ENCODE measurements around the gene PRPF31. TPM values are rescaled to one million over a fixed set of nuclear protein-coding genes. Genes with fewer than 3 reads are reported as not detected.

The PRPF31 gene
- total RNA-seq, 1 donor from 2014 or later: 43.5 TPM

GRCh38 chr19:54152878-54153524 lies 37.4 kb downstream of the PRPF31 start:
- Histone ChIP-seq H3K4me3 (no peak overlapping the region), H3K9me3 (no peaks in the 10 kb centered on the region), H3K27me3 (ENCODE audit: low read depth) (no peaks in the 10 kb centered on the region), H3K36me3 (peaks cover 100% of the 10 kb centered on the region), H3K27ac (no peak overlapping the region), H3K4me1 (peaks cover 2% of the 10 kb centered on the region)
- intact Hi-C loops (cut with DNase I): no loop called here
- TF ChIP-seq CTCF (IDR thresholded peaks at IDR 0.05): no peak
- DNase-seq (no peak), ATAC-seq (no peak)

DNA sequence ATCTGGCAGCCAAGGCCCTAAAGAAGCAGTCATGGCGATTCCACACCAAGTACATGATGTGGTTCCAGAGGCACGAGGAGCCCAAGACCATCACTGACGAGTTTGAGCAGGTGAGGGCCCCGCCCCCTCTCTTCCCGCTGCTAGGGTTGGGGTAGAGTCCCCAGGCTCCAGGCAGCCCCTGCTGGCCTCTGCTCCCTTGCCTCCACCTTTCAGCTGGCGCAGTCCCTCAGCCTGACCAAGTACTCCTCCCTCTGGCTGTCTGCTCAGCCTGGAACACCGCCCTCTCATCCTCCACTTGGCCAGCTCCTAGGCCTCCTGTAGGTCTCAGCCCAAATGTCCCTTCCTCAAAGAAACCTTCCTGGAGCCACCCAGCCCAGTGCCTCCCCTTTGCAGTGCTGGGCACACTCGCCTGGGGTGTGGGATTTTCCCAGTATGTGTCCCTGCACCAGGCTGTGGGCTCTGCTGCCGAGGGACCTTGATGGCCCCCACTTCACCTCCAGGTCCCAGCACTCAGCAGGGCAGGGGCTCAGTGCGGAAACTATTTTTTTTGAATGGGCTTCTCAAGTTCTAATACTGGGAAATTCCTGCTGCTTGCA lies 38.3 kb downstream of the PRPF31 start:
- Histone ChIP-seq H3K27ac (no peak overlapping the region), H3K4me1 (peaks cover 10% of the 10 kb centered on the region), H3K27me3 (ENCODE audit: low read depth) (no peaks in the 10 kb centered on the region), H3K9me3 (no peaks in the 10 kb centered on the region), H3K36me3 (peaks cover 94% of the 10 kb centered on the region), H3K4me3 (no peak overlapping the region)
- intact Hi-C loops (cut with DNase I): no loop called here
- TF ChIP-seq CTCF (IDR thresholded peaks at IDR 0.05): no peak
- ATAC-seq: no peak
- DNase-seq: no peak

DNA sequence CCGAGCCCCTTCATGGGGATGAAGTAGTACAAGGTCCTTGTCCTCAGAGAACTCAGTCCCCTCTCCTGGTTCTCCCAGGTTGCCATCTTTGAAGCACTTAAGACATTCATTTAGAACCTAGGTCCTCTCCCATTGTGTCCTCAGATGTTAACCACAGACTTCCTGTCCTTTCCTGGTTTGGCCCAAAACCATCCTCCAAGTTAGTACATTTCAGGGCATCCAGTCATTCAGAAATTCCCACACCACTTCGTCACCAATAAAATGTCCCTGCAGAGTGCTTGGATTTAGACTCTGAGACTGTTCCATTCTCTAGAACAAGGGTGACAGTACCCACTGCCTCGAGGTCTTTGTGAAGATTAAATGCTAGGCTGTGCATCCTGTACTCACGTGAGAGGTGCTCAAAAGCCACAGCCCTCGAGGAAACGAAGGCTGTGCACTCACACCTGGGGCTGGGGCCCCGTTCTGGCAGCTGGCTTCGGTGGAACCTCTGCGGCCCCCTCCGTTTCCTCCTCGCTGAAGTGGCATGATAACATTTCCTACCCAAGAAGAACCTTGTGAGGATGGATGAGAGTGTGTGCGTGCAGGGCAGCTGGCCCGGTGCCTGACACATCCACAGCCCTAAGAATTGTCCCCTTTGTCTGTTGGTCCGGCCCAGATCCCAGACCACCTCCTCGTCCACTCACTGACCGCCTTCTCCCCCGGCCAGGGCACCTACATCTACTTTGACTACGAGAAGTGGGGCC lies 39.2 kb downstream of the PRPF31 start:
- TF ChIP-seq CTCF (IDR thresholded peaks at IDR 0.05): no peak
- DNase-seq: no peak
- Histone ChIP-seq H3K36me3 (peaks cover 85% of the 10 kb centered on the region), H3K27ac (no peak overlapping the region), H3K4me1 (peaks cover 12% of the 10 kb centered on the region), H3K27me3 (ENCODE audit: low read depth) (no peaks in the 10 kb centered on the region), H3K4me3 (no peak overlapping the region), H3K9me3 (no peaks in the 10 kb centered on the region)
- intact Hi-C loops (cut with DNase I): no loop called here
- ATAC-seq: no peak

DNA sequence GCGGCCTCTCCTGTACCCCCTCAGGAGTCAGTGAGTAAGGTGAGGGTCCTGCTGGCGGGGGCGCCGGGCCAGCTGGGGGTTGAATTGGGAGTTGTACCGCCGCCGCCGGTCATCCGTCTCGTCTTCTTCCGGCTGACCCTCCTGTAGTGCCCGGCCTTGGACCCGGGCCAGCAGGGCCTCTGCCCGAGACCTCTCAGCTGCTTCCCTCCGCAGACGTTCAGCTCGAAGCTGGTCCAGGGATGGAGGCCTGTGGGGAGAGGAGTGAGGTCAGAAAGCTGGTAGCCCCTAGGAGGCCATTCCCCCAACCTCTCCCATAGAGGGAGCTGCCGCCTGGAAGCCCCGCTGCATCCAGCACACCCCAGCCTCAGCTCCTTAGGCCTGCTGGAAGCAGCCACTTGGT lies 40.1 kb downstream of the PRPF31 start:
- Histone ChIP-seq H3K9me3 (no peaks in the 10 kb centered on the region), H3K4me1 (peaks cover 19% of the 10 kb centered on the region), H3K27ac (no peak overlapping the region), H3K27me3 (ENCODE audit: low read depth) (no peaks in the 10 kb centered on the region), H3K36me3 (peaks cover 76% of the 10 kb centered on the region), H3K4me3 (no peak overlapping the region)
- intact Hi-C loops (cut with DNase I): no loop called here
- DNase-seq: no peak
- no peak for ATAC-seq
- no peak for TF ChIP-seq CTCF (IDR thresholded peaks at IDR 0.05)

GRCh38 chr19:54156490-54156889 lies 40.9 kb downstream of the PRPF31 start:
- ATAC-seq: no peak
- Histone ChIP-seq H3K27me3 (ENCODE audit: low read depth) (no peaks in the 10 kb centered on the region), H3K4me1 (peaks cover 24% of the 10 kb centered on the region), H3K9me3 (no peaks in the 10 kb centered on the region), H3K4me3 (no peak overlapping the region), H3K36me3 (peaks cover 68% of the 10 kb centered on the region), H3K27ac (no peak overlapping the region)
- DNase-seq: no peak
- intact Hi-C loops (cut with DNase I): no loop called here
- TF ChIP-seq CTCF (IDR thresholded peaks at IDR 0.05): no peak
